Right atrium auricular region (tissue), 2 donors: ENCODE results near the gene OR5B21. TPM values are rescaled to one million over a fixed set of nuclear protein-coding genes. Genes with fewer than 3 reads are reported as not detected.

Experiments
- DNase-seq: peaks from one replicate; pipeline ENCODE4 v3.0.0-alpha.2; 2019; ENCODE audit warnings: low spot score
- H3K27ac ChIP-seq, 2 donors: fragments of 200-600 bp; sonication (generic); 1 replicate in 1 of 2; 2 replicates in 1 of 2; pipeline ENCODE4 v1.5.1; 2016 to 2019
- H3K27me3 ChIP-seq, 2 donors: fragments of 200-600 bp; sonication (generic); one replicate each; pipeline versions ENCODE4 v1.5.1 to v1.6.0; 2017 to 2019
- H3K36me3 ChIP-seq: fragments of 200-600 bp; sonication (generic); one replicate; pipeline ENCODE4 v1.5.1; 2016
- H3K4me1 ChIP-seq, 2 donors: fragments of 200-600 bp; sonication (generic); one replicate each; pipeline versions ENCODE4 v1.5.1 to v1.6.0; 2017 to 2019
- H3K4me3 ChIP-seq, 2 donors: fragments of 200-600 bp; sonication (generic); 1 replicate in 1 of 2; 2 replicates in 1 of 2; pipeline ENCODE4 v1.5.1; 2017 to 2019; ENCODE audit warnings: mild to moderate bottlenecking in 1 of 2, moderate library complexity in 1 of 2
- H3K9me3 ChIP-seq, 2 donors: fragments of 200-600 bp; sonication (generic); one replicate each; pipeline ENCODE4 v1.5.1; 2019
- total RNA-seq, 2 donors: library from RNA; depleted of rRNA; stranded (reverse); fragments of >200 nt; gene quantifications; one replicate each; pipeline ENCODE4 v1.1.0, GENCODE V29; 2016
- TF ChIP-seq, protein P1 (sequence below), 2 donors: fragments of 200-600 bp; sonication (generic); IDR thresholded peaks; one replicate each; pipeline ENCODE4 v1.5.1; 2019; ENCODE audit warnings: antibody characterized with exemption in 2 of 2

OR5B21 gene
- total RNA-seq, result not detected

DNA sequence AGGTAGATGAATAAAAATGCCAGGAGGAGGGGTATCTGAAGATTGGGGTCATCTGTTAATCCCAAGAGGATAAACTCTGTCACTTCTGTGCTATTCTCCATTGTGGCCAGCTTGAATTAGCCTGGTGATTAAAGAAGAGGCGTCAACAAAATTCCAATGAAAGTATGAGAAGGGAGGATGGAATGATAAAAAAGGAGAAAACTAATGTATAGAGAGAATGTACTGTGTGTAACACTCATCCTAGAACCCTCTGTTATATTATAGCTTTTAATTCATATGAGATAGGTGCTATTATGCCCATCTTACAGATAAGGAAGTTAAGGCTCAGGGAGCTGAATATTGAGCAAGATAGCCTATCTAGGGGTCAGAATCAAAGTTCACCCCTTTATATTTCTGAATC lies at the start of gene OR5B21:
Gene OR5B21, minus strand, starts transcription at position 101 of the 400 bp plus-strand sequence. Its CDS starts 0 bp downstream, at position 101.
- no peaks in the 10 kb centered on the region for H3K36me3 ChIP-seq
- no peak within 1 kb of the TSS for H3K27ac ChIP-seq
- H3K4me1 ChIP-seq, result no peaks in the 10 kb centered on the region
- H3K27me3 ChIP-seq, result no peaks in the 10 kb centered on the region
- no peak within 1 kb of the TSS for H3K4me3 ChIP-seq
- TF ChIP-seq, protein P1, sequence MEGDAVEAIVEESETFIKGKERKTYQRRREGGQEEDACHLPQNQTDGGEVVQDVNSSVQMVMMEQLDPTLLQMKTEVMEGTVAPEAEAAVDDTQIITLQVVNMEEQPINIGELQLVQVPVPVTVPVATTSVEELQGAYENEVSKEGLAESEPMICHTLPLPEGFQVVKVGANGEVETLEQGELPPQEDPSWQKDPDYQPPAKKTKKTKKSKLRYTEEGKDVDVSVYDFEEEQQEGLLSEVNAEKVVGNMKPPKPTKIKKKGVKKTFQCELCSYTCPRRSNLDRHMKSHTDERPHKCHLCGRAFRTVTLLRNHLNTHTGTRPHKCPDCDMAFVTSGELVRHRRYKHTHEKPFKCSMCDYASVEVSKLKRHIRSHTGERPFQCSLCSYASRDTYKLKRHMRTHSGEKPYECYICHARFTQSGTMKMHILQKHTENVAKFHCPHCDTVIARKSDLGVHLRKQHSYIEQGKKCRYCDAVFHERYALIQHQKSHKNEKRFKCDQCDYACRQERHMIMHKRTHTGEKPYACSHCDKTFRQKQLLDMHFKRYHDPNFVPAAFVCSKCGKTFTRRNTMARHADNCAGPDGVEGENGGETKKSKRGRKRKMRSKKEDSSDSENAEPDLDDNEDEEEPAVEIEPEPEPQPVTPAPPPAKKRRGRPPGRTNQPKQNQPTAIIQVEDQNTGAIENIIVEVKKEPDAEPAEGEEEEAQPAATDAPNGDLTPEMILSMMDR (IDR thresholded peaks at IDR 0.05), result no peak
- no peak for DNase-seq
- no peaks in the 10 kb centered on the region for H3K9me3 ChIP-seq

DNA sequence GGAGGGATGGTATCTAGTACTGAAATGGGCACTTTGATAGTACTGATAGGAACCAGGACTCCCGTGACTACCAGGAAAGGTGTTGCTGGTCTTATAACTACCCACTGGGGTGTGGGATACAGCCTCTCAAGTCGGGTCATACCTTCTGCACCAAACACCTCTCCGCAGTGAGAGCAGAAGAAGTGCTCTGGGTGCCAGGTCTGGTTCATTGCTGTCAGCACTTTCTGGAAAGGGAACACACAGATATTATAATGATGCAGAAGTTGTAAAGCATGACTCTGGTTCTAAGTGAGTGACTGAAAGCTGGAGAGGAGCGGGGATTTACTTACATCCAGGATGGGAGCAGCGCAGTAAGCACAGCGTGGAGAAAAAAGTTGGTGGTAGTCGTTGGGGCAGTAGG lies 41.7 kb upstream of the OR5B21 start:
- H3K27me3 ChIP-seq, result no peaks in the 10 kb centered on the region
- peaks cover 68% of the 10 kb centered on the region for H3K36me3 ChIP-seq
- DNase-seq, result no peak
- H3K27ac ChIP-seq, result no peak overlapping the region
- no peaks in the 10 kb centered on the region for H3K9me3 ChIP-seq
- TF ChIP-seq, protein P1 (IDR thresholded peaks at IDR 0.05), result no peak
- H3K4me3 ChIP-seq, result no peak overlapping the region
- no peaks in the 10 kb centered on the region for H3K4me1 ChIP-seq

DNA sequence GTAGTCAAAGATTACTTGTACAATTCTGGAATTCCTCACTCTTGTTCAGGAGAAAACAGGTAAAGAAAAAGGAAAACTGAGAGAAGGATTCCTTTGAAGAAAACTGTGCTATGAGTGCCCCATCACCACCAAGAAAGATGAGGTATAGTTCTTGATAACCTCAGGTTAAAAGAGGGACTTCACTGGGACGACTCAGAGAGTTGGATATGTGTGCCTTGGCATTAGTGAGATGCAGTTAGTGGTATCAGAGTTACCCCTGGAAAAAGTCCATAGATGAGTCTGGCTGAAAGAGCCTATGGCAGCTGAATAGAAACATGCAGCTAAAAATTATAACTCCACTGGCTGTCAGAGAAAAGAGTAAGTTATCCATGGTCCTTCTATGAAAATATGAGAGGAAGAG lies 38.9 kb upstream of the OR5B21 start:
- Histone ChIP-seq H3K4me3 (no peak overlapping the region), H3K9me3 (no peaks in the 10 kb centered on the region), H3K4me1 (no peaks in the 10 kb centered on the region), H3K27ac (no peak overlapping the region), H3K27me3 (no peaks in the 10 kb centered on the region), H3K36me3 (peaks cover 43% of the 10 kb centered on the region)
- no peak for DNase-seq
- TF ChIP-seq, protein P1 (IDR thresholded peaks at IDR 0.05), result no peak

DNA sequence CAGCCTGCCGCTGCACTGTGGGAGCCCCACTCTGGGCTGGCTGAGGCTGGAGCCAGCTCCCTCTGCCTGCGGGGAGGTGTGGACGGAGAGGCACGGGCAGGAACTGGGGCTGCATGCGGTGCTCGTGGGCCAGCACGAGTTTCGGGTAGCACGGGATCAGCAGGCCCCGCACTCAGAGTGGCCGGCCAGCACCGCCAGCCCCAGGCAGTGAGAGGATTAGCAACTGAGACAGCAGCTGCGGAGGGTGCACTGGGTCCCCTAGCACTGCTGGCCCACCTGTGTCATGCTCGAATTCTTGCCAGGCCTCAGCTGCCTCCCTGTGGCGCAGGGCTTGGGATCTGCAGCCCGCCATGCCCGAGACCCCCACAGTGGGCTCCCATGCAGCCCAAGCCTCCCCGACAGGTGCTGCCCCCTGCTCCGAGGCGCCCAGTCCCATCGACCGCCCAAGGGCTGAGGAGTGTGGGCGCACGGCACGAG lies 24.0 kb upstream of the OR5B21 start:
- H3K27ac ChIP-seq, result no peak overlapping the region
- no peaks in the 10 kb centered on the region for H3K4me1 ChIP-seq
- H3K4me3 ChIP-seq, result no peak overlapping the region
- peaks cover 7% of the 10 kb centered on the region for H3K36me3 ChIP-seq
- no peaks in the 10 kb centered on the region for H3K9me3 ChIP-seq
- TF ChIP-seq, protein P1 (IDR thresholded peaks at IDR 0.05), result no peak
- no peaks in the 10 kb centered on the region for H3K27me3 ChIP-seq
- no peak for DNase-seq

DNA sequence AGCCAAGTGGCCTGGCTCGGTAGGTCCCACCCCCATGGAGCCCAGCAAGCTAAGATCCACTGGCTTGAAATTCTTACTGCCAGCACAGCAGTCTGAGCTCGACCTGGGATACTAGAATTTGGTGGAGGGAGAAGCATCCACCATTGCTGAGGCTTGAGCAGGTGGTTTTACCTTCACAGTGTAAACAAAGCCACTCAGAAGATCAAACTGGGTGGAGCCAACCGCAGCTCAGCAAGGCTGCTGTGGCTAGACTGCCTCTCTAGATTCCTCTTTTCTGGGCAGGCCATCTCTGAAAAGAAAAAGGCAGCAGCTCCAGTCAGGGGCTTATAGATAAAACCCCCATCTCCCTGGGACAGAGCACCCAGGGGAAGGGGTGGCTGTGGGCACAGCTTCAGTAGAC lies 22.3 kb upstream of the OR5B21 start:
- Histone ChIP-seq H3K27me3 (no peaks in the 10 kb centered on the region), H3K36me3 (peaks cover 7% of the 10 kb centered on the region), H3K4me1 (no peaks in the 10 kb centered on the region), H3K27ac (no peak overlapping the region), H3K9me3 (no peaks in the 10 kb centered on the region), H3K4me3 (no peak overlapping the region)
- TF ChIP-seq, protein P1 (IDR thresholded peaks at IDR 0.05), result no peak
- no peak for DNase-seq

DNA sequence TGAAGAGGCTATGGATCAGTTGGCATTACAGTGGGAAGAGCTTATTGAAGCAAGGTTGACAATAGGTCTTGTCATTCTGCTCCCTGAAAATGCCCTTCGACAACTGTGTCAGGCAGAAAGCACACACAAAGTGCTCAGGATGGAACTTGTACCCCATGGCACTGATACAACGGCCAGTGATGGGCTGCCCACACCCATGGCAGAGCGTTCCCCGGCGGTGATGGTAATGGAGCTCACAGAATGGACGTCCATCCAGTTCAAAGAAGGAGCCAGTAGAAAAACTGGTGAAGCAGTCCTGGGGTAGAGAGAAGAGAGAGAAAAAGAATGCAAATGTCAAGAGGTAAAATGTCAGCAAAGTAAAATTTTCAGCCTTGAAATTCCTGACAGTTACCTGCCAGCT lies 19.5 kb upstream of the OR5B21 start:
- TF ChIP-seq, protein P1 (IDR thresholded peaks at IDR 0.05), result no peak
- no peaks in the 10 kb centered on the region for H3K27me3 ChIP-seq
- H3K36me3 ChIP-seq, result peaks cover under 1% of the 10 kb centered on the region
- H3K27ac ChIP-seq, result no peak overlapping the region
- H3K9me3 ChIP-seq, result no peaks in the 10 kb centered on the region
- H3K4me3 ChIP-seq, result no peak overlapping the region
- DNase-seq, result no peak
- H3K4me1 ChIP-seq, result no peaks in the 10 kb centered on the region
